C4-2B (cell line): ENCODE measurements around the gene OR13H1.

ENCODE experiments used
- CTCF ChIP-seq: fragments of 450-650 bp; conservative IDR thresholded peaks from 2 replicates; pipeline ENCODE4 v1.5.1; 2017; ENCODE audit warnings: mild to moderate bottlenecking
- ZFX ChIP-seq: fragments of 450-650 bp; IDR thresholded peaks from 2 replicates; pipeline ENCODE4 v1.6.1; 2017

GRCh38 chrX:131558562-131558961, 14.7 kb downstream of the OR13H1 start:
- TF ChIP-seq CTCF (no peak), ZFX (no peak)
